NCI-H187 treated with DMSO at 0.1 percent for 48 hours (cell line): ENCODE results near the gene ANO3.

ENCODE experiments used
- DNase-seq: peaks from one replicate; lab custom pipeline; 2025; lab: John Stamatoyannopoulos, UW

The ANO3 gene

DNA sequence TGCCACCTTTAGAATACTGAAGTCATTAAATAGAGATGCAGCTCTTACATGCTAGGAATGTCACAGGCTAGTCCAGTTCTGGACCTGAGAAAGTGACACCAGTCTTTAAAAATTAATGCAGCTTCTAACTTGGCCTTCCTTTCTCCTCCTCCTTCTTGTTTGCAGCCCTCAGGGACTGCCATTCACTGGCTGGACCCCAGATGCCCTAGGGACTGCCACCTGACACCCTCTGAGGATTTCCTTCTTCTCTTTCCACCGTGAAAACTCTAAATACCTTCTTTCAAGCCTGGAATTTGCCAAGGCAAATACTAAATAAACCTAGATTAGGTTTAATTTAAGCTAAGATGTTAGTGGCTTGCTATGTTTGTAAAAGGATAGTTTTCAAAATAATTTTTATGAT is 161.7 kb downstream of the ANO3 start:
- no peak for DNase-seq

- no peak for DNase-seq
Observed at GRCh38 chr11:26507229-26507628, 175.3 kb downstream of the ANO3 start.

- no peak for DNase-seq
Observed at GRCh38 chr11:26510164-26510563, 178.2 kb downstream of the ANO3 start.

DNA sequence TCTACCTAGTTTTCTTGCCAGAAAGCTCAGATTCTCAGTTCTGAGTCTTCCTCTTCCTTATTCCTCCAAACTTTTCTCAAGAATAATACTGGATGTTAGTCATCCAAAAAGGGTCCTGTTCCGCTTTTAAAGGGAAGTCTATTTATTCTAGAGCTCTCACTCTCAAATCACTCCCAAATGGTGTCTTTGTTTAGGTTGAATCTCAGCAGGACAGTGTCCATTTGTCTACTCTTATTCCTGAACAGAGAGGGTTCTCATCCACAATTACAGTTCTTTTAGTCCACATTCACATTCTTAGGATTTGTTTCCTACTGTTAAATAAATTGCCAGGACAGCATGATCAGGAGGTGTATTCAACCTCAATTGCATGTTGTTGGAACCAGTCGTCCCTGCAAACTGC is 178.8 kb downstream of the ANO3 start:
- DNase-seq = no peak

DNA sequence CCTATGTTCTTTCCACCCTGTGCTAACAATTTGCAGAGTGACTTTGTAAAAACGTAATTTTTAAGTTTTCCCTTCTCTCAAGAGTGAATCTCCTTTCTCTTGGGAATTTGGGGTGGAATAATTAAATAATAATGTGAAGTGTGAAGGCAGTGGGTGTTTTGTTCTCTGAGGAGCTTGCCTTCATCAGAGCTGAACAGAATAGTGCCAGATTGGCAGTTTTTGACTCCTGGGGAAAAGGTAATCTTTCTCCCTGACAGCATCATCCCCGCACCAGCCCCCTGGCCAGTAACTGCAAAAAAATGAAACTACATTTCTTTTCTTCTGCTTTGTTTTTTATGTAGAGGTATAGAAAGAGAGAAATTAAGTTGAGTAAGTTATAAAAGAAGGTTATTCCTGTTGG is 180.3 kb downstream of the ANO3 start:
- no peak for DNase-seq

DNA sequence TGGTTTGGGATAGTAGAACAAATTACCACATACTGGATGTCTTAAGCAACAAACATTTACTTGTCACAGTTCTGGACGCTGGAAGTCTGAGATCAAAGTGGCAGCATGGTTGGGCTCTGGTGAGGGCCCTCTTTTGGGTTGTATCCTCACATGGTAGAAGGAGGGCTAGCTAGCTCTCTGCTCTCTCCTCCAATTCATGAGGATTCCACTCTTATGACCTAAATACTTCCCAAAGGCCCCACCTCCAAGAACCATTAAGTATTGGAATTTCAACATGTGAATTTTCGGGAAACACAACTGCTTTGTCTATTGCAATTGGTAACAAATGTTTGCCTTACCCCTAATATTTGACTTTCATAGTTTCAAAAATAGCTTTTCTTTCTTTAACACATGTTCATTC is 187.5 kb downstream of the ANO3 start:
- DNase-seq = no peak

DNA sequence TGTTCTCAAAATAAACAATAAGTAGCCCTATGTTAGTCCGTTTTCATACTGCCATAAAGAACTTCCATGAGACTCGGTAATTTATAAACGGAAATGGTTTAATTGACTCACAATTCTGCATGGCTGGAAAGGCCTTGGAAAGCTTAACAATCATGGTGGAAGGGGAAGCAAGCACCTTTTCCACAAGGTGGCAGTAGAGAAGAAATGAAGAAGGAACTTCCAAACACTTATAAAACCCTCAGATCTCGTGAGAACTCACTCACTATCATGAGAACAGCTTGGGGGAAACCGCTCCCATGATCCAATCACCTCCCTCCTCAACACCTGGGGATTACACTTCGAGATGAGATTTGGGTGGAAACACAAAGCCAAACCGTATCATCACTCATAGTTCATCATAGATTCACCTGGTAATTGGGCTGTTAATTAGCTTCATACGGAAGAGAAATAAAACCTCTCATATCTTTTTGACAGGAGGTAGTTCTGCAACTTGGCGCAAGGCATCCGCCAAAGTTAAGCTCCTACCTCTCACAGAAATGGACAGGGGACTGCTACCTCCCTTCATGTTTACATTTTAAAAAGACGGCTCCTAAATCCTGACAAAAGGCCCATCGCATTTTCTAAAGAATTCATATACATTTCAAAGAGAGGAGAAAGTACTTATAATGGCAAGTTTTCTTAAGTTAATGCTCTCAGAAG is 191.1 kb downstream of the ANO3 start:
- DNase-seq = no peak

- no peak for DNase-seq
Observed at GRCh38 chr11:26527685-26528084, 195.8 kb downstream of the ANO3 start.

DNA sequence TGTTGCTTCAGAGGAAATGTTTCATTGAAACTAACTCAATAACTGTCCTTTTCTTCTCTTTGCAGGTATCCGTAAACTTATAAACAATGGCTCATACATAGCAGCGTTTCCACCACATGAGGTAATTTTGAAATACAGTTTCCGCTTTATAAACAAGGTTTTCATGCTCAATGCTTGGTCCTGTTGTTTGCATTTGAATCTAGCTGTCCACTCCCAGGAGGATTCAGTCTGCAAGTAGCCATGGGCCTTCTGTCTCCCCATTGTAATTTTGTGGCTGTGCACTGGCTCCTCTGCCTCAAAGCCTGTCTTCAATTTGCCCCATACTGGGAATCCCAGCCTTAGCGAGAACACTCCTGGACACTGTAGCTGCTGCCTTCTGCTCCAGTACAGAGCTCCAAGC is 205.4 kb downstream of the ANO3 start:
- no peak for DNase-seq

DNA sequence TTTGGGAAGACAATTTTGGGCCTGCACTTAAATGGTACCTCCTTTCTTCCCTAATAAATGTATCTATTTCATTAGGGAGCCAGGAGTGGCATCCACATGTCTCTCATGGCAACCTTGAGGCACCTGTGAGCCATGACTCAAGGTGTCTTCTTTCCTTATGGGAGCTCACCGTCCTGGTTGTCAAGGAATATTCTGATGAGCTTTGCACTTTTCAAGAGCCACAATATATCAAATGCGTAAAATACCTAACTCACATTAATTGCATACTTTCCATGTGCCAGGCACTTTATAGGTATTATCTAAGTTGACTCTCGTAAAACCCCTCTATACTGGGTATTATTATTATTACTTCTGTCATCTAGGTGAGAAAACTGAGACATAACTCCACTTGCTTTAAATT is 207.6 kb downstream of the ANO3 start:
- no peak for DNase-seq

DNA sequence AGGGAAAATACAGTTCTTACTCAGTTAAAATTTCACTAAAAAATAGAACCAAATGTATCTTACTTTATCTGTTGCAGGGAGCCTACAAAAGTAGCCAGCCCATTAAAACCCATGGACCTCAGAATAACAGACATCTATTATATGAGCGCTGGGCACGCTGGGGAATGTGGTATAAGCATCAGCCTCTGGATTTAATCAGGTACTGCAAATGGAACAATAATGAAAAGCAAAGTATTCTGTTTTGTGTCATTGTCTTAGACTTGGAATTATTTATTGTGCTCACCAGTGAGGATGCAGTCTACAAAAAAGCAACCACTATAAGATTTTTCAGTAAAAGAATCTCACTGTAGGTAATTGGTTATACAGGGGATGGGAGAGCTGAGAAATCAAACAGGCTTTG is 209.9 kb downstream of the ANO3 start:
- no peak for DNase-seq

- DNase-seq = no peak
Observed at GRCh38 chr11:26549176-26549575, 217.2 kb downstream of the ANO3 start.

DNA sequence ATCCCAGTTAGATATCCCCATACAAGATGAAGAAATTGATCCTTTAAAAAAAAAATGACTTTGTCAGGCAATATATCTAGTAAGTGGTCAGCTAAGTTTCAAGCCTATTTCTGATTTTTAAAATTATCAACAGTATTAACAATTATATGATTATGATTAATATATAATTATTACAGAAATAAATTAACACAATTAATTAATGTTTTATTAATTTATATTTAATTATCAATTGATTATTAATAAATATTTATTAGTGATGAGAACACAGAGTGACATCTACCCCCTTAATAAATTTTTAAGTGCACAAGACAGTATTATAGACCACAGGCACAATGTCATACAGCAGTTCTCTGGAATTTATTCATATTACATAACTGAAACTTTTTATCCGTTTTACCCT is 218.1 kb downstream of the ANO3 start:
- DNase-seq = no peak

- no peak for DNase-seq
Observed at GRCh38 chr11:26551186-26551801, 219.4 kb downstream of the ANO3 start.

DNA sequence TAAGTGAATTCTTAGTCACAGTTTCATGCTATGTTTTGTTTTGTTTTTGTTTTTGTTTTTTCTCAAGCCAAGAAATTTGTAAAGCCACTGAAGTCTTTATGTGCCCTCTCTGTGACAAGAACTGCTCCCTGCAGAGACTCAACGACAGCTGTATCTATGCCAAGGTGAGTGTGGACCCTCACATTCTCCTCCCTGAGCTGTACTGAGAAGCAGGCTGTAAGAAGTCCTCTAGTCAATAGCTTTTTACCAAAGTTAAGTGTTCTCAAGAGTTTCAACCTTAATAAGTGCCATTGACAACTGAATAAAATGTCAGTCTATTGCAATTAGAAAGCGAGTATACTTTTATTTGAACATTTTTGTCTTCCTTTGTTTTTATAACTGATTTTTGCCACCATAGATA is 221.3 kb downstream of the ANO3 start:
- no peak for DNase-seq

DNA sequence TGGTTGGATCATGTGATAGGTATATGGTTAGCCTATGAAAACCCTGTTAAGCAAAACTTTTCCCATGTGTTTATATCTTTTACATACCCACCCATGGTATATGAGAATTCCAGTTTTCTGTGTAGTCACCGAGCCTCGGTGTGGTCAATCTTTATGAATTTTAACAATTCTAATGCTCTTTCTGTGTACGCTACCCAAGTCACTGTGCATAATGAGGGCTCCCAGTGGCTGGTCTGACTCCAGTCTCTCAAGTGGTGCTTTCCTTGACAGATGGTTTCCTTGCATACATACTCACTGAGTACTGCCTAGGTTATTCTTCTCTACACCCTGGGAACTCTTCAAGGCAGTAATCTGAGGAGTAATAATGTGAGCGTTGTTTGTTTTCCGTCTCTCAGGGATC is 222.5 kb downstream of the ANO3 start:
- DNase-seq = no peak

DNA sequence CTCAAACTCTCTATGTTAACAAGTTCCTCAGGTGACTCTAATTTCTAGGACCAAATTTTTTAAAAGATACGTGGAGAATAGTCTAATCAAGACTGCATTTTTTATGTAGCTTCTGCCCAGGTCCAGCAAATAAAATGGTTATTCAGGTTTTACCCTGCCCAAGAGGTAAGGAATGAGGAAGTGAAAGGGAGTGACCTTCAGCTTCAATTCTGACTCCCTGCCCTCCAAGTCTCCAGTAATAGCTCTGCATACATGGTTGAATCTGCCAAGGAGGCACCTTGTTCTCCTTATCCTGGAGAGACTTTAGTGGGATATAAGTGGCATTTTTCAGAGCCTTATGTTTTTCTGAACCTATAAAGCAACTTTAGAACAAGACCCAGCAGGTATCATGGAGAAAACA is 224.7 kb downstream of the ANO3 start:
- no peak for DNase-seq

GRCh38 chr11:26557666-26558065 is 225.7 kb downstream of the ANO3 start:
- DNase-seq = no peak

DNA sequence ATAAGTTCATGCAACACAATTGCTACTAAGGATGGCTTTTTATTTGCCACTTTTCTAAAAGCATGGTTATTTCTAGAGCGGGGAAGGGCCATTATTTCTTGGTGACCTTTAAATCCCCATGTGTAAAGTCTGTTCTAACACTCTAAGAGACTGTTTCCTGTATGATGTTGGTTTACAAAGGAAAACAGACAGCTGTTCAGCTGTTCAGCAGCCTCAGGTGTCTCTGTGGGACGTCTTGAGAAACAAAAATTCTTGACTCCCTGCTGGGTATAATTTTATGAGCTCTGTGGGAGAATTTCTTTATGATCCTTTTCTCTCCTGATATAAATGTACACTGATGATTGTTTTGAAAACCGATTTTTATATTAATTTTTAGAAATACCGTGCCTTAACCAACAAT is 226.3 kb downstream of the ANO3 start:
- no peak for DNase-seq

- no peak for DNase-seq
Observed at GRCh38 chr11:26569646-26570045, 237.7 kb downstream of the ANO3 start.

- no peak for DNase-seq
Observed at GRCh38 chr11:26571861-26572654, 240.1 kb downstream of the ANO3 start, which contains the start of gene MUC15. MUC15 (minus strand) TSS chr11:26572263; CDS start chr11:26567094, 5,169 bp downstream.

DNA sequence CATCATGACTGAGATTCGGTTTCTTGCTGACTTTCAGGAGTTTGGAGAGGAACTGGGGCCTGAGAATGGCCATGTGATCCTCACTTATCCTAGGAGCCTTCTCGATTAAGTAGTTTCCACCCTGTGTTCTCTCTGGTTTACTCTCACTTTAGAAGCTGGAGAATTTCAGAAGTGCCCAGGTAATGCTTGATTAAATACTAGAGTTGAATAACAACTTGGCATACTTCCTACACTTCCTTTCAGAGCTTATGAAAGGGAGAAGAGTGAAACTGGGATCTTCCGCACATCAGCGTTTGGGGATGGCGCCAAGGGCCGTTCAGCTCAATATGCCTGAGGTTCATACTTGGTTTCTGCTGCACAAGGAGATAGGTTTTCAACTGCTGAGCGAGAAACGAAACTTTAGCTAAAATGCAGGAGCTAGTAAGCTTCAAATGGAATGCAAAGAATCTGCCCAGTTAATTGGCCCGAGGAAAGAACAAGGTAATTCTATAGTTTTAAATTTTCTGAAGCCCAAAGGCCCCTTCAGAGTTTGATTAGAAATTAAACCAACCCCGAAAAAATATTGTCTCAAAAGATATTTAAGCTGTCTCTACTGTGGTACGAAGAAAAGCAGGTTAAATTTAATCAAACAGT is 241.0 kb downstream of the ANO3 start:
- DNase-seq = no peak

GRCh38 chr11:26573896-26574295 is 242.0 kb downstream of the ANO3 start:
- DNase-seq = no peak
